IPS-18c (cell line): ENCODE measurements around the gene TBX2.
A peak's percentile ranks its signal among the peaks of the same experiment; 100 is the strongest.
"Not testable (repeated sequence)": the region's sequence is repeated elsewhere in the genome, so short reads cannot be mapped to it uniquely, and the experiment has no call there.

Experiments
- H3K4me3 ChIP-seq: 2 replicates; pipeline ENCODE4 v1.7.0; 2013; ENCODE audit warnings: low read depth, mild to moderate bottlenecking, low read length, moderate library complexity; ENCODE audit not compliant: insufficient read depth
- H3K9me3 ChIP-seq: one replicate; pipeline ENCODE4 v1.6.1; 2013; ENCODE audit warnings: mild to moderate bottlenecking, low read length, moderate library complexity; ENCODE audit not compliant: control insufficient read depth, insufficient read depth

TBX2 gene

DNA sequence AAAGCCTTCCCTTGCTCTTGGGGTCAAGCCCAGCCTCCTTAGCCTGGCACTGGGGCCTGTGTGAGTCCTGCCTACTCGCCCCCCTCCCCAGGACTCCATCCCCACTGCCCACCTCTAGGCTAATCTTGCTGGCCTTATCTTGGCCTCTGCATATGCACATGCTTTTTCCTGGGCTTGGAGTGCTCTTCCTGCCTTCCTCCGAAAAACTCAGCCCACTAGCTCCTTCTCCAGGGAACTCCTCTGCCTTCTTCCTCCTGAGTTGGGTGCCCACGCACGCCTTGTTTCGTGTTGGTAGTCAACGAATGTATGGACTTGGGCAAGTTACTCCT, 16.5 kb downstream of the TBX2 start:
- Histone ChIP-seq H3K4me3 (peak overlapping the region; percentile 41; the same call in 1 of the 2 replicates), H3K9me3 (peaks cover under 1% of the 10 kb centered on the region)

DNA sequence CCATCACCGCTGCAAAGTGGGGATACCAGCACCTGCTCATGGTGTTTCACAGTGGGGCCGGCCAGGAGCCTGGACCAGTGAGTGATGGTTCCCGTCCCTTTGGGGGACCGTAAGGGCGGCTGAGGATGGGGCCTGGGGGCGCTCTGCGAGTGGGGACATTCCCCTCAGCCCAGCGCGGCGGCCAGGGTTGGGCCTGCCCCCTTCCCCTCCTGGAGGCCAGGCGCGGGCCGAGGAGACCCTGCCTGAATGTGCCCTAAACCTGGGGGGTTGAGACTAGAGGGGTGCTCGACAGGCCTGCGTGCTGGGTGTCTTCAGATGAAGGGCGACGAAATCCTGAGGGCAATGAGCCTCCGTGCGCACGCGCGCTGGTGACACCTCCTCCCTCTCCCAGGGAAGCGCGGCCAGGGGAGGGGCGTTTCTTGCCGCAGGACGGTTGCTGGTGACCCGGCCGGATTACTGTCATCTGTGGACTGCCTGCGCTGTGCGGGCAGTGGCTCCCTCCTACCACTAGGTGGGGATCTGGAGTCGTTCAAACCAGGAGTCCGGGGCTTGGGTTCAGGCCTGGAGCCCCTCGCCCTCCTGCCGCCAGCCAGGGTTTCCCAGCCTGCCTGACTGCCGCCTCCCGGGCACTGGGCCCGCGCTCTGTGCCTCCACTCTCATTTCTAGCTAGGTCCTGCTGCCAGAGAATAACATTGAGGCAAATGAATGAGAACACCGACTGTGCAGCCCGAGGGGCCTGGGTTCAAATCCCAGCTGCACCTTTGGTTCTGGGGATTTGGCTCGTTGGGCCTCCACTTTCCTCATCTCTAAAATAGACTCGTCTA, 17.1 kb downstream of the TBX2 start:
- H3K4me3 ChIP-seq, result peak overlapping the region; percentile 41
- H3K9me3 ChIP-seq, result no peaks in the 10 kb centered on the region

DNA sequence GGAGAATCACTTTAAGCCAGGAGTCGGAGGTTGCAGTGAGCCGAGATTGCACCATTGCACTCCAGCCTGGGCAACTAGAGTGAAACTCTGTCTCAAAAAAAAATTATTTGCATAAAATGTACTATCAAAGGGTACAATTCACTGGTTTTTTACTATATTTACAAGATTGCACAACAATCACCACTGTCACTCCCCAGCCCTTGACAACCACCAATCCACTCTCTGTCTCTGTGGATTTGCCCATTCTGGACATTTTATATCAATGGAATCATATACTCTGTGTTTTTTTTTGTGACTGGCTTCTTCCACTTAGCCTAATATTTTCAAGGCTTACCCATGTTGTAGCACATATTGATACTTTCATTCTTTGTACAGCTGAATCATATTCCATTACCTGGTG, 18.8 kb downstream of the TBX2 start:
- Histone ChIP-seq H3K9me3 (no peaks in the 10 kb centered on the region), H3K4me3 (no peak overlapping the region)

DNA sequence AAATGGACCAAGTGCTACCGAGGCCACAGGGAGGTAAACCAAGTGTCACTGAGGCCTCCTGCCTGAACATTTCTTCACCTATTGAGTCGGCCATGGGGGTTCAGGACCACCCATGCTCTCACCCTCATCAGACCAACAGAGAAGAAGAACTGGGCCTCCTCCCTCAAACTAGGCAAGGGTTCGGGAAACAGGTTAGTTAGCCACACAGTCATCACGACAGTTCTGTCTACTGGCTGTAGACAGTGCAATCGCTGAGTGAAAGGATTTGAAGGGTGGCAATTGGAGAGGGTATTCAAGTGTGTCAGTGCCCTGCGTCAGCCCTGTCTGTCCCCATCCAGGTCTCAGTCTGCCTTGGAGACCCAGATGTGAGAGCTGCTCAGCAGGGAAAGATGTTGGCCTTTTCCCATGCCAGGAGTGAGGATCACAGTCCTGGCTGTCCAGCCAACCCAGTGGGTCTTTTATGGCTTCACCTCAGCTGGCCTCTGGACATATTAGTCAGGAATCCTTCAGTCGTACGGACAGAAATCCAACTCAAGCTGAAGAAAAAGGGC, 19.9 kb downstream of the TBX2 start:
- no peak overlapping the region for H3K4me3 ChIP-seq
- H3K9me3 ChIP-seq, result no peaks in the 10 kb centered on the region

DNA sequence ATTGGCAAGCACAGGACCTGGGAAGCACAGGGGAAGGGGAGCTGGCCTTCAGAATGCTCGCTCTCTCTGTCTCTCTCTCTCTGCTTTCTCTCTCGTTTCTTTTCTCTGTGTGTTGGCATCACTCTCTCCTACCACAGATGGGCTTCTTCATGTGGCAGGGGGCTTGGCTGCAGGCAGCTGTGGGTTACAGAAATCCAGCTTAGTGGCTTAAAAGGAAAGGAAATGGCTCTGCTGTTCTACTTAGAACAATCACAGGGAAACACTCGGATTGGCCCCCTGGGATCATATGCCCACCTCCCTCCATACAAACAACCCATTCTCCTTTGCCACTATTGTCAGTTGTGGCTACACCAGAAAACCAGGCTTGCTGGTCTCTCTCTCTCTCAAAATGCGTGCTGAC, 20.4 kb downstream of the TBX2 start:
- no peak overlapping the region for H3K4me3 ChIP-seq
- H3K9me3 ChIP-seq, result no peaks in the 10 kb centered on the region

DNA sequence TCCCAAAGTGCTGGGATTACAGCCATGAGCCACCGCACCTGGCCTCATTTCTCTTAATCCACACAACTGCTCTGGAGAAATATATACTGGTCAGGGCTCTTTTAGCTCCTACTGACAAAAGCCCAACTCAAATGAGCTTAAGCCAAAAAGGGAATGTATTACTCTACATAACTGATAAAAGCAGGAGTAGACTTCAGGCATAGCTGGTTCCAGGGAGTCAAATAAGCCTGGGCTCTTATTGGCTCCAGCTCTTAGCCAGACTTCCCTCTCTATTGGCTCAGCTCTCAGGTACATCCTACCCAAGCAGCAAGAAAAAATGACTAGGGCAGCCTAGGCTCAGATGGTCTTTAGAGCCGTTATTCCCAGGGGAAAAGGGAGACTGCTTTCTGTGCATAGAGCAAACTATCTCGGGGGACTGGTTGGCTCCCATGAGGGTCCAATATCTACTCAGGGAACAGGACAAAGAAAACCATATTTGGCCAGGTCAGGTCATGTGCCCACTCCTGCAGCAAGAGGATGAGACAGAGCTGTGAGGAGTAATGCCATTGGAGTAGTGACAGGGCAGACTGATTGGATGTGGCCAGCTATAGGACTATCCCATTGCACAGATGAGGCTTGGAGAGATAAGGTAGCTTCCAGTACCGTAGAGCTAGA, 21.2 kb downstream of the TBX2 start:
- Histone ChIP-seq H3K4me3 (no peak overlapping the region), H3K9me3 (no peaks in the 10 kb centered on the region)

DNA sequence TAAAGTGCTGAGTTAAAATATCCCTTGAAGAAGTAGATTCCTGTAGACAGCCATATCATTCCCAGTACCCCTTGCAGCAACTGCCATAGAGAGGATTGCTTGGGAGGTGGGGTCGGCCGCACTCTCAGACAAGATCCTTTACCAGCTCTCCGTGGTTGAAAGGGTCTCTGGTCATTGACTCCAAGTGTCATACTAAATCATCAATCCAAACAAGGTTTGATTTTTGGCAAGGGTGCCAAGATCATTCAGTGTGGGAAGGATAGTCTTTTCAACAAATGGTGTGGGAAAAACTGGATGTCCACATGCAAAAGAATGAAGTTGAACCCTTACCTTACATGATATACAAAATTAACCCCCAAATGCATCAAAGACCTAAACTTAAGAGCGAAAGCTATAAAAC, 21.8 kb downstream of the TBX2 start:
- Histone ChIP-seq H3K9me3 (no peaks in the 10 kb centered on the region), H3K4me3 (no peak overlapping the region)

DNA sequence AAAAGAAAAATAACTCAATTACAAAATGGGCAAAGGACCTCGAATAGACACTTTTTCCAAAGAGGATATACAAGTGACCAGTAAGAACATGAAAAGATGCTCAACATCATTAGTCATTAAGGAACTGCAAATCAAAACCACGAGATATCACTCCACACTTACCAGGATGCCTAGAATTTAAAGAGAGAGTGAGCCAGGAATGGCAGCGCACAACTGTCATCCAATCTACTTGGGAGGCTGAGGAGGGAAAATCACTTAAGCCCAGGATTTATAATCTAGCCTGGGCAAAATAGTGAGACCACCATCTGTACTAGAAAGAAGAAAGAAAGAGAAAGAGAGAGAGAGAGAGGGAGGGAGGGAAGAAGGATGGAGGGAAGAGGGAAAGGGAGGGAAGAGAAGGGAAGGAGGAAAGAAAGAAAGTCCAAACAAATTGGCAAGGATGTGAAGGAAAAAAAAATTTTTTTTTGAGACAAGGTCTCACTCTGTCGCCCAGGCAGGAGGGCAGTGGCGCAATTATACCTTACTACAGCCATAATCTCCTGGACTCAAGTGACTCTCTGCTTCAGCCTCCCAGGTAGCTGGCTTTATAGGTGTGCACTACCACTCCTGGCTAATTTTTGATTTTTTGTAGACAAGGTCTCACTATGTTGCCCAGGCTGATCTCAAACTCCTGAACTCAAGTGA, 22.6 kb downstream of the TBX2 start:
- Histone ChIP-seq H3K9me3 (no peaks in the 10 kb centered on the region), H3K4me3 (no peak overlapping the region)

DNA sequence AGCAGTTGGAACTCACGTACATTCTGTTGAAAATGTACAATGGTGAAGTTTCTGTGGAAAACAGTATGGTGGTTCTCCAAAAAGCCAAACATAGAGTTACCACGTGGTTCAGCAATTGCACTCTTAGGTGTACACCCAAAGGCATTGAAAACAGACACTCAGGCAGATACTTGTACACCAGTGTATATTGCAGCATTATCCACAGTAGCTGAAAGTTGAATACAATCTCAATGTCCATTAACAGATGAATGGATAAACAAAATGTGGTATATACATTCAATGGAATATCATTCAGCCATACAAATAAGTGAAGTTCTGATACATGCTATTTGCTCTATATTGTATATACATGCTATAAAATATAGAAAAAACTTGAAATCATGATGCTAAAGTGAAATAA, 23.2 kb downstream of the TBX2 start:
- H3K9me3 ChIP-seq, result no peaks in the 10 kb centered on the region
- no peak overlapping the region for H3K4me3 ChIP-seq

DNA sequence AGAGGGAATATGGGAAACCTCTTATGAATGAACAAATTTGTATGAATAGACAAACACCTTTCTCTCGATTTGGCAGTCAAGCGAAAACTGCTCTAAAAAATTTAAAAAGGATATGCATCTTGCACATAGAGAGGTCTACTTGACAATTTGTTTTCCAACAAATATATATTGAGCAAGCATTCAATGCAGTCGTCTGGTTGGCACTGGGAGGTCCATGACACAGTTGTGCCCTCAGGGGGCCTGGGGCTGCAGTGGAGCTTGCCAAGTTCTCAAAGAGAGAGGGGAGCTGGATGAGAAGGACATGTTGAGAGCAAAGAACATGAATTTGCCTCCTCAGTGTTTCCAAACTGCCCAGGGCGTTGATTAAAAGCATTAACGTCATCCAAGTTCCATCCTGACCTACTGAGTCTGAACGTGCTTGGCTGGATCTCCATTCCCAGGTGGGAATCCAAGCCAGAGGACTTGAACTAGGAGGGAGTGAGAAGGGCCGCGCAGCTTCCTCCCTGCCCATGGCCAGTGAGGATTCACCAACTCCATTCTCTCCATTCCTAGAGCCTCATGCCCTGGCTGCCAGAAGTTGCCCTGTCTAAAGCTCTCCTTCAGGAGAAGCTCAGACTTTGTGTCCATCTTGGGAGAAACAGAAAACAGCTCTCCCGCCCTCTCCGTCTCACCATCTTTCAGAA, 24.5 kb downstream of the TBX2 start:
- Histone ChIP-seq H3K9me3 (no peaks in the 10 kb centered on the region), H3K4me3 (no peak overlapping the region)

DNA sequence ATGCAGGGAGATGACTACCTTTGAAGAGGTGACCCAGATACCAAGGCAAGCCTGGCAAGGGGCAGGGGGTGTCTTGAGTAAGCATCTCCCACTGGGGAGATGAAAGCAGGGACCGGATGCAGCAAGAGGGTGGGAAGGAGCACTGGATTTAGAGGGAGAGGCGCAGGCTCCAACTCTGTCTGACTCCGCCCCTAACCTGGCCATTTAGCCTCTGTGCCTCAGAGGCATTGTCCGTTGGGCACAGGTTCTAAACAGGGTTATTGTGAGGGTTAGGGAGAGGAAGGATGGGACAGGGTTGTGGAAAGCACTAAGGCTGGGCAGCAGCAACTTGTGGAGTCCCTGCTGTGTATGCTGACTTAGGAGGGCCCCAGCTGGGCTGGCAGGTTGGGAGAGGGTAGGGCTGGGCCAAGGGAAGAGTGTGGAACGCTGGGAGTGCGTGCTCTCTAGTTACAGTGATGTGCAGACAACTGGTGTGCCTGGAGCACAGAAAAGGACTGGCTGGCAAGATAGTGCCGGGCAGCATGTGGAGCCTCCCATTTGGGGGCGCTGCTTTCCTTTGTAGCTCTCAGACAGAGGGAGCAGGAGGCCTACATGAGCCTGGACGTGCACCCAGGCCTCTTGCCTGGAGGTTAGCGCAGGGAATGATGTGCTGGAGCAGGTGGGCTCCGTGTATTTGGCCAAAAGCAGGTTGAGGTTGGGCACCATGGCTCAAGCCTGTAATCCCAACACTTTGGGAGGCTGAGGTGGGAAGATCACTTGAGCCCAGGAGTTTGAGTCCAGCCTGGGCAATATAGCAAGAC, 26.2 kb downstream of the TBX2 start:
- Histone ChIP-seq H3K4me3 (no peak overlapping the region), H3K9me3 (peaks cover 2% of the 10 kb centered on the region)

DNA sequence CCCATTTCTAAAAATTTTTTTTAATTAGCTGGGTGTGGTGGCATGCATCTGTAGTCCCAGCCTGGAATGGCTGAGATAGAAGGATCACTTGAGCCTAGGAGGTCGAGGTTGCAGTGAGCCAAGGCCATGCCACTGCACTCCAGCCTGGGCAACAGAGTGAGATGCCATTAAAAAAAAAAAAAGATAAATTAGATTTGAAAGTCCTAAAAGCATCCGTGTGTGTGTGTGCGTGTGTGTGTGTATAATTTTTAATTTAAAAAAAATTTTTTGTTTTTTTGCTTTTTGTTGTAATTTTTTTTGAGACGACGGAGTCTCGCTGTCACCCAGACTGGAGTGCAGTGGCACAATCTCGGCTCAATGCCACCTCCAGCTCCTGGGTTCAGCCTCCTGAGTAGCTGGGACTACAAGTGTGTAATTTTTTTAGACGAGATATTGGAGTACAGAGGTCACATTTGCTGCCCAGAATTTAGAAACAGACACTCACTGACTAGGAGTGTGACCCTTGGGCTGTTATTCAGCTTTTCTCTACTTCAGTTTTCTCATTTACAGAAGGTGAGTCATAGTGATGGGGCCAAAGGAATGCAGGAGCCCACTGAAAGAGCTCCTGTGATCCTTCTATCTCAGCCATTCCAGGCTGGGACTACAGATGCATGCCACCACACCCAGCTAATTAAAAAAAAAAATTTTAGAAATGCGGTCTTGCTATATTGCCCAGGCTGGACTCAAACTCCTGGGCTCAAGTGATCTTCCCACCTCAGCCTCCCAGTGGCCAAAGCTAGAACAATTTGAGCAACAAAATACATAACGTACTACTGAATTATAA, 27.1 kb downstream of the TBX2 start:
- Histone ChIP-seq H3K4me3 (no peak overlapping the region), H3K9me3 (peaks cover 2% of the 10 kb centered on the region)

DNA sequence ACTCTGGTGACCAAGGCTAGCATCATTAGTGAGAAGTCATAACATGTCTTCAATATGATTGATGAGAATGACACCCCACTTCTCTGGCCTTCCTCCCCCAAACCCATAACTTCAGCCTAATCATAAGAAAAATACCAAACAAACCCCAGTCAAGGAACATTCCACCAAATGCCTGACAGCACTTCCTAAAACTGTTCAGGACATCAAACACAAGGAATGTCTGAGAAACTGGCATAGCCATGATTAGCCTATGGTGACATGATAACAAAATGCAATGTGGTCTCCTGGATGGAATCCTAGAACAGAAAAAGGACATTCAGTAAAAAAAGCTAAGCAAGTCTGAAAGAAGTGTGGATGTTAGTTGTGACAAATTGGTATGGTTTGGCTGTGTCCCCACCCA, 27.9 kb downstream of the TBX2 start:
- H3K9me3 ChIP-seq, result peaks cover 2% of the 10 kb centered on the region
- H3K4me3 ChIP-seq, result no peak overlapping the region

DNA sequence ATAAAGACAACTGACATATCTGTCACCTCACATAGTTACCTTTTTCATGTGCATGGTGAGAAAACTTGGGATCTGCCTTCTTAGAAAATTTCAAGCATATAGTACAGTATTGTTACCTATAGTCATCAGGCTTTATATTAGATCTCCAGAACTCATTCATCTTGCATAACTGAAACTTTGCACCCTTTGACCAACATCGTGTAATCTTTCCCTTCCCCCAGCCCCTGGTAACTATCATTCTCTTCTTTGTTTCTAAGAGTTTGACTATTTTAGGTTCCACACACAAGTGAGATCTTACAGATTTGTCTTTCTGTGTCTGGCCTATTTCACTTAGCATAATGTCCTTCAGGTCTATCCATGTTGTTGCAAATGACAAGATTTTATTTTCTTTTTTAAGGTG, 29.6 kb downstream of the TBX2 start:
- peaks cover 2% of the 10 kb centered on the region for H3K9me3 ChIP-seq
- H3K4me3 ChIP-seq, result no peak overlapping the region

DNA sequence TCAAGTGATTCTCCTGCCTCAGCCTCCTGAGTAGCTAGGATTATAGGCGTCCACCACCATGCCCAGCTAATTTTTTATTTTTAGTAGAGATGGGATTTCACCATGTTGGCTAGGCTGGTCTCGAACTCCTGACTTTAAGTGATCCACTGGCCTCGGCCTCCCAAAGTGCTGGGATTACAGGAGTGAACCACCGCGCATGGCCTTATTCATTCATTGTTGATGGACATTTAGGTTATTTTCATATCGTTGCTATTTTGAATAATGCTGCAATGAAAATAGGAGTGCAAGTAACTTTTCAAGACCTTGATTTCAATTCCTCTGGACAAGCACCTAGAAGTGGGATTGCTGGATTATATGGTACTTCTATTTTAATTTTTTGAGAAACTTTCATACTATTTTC, 30.2 kb downstream of the TBX2 start:
- H3K4me3 ChIP-seq, H3K9me3 ChIP-seq: not testable (repeated sequence)
